Ishikawa (cell line): ENCODE results near the gene GRIP2.
A peak's percentile ranks its signal among the peaks of the same experiment; 100 is the strongest.

ENCODE experiments used
- CEBPB ChIP-seq: IDR thresholded peaks from 2 replicates; pipeline ENCODE4 v1.6.1; 2012
- CREB1 ChIP-seq: IDR thresholded peaks from 2 replicates; pipeline ENCODE4 v1.6.1; 2012; ENCODE audit warnings: low read depth
- EP300 ChIP-seq: IDR thresholded peaks from 2 replicates; pipeline ENCODE4 v1.6.1; 2012; ENCODE audit warnings: borderline replicate concordance
- NFIC ChIP-seq: IDR thresholded peaks from 2 replicates; pipeline ENCODE4 v1.6.1; 2012
- RAD21 ChIP-seq: IDR thresholded peaks from 2 replicates; pipeline ENCODE4 v1.6.1; 2012; ENCODE audit warnings: low read depth
- TCF12 ChIP-seq: IDR thresholded peaks from 2 replicates; pipeline ENCODE4 v1.6.1; 2012; ENCODE audit warnings: low read depth
- TF ChIP-seq, protein P1 (sequence below): IDR thresholded peaks from 2 replicates; pipeline ENCODE4 v1.6.1; 2012; ENCODE audit warnings: low read depth, mild to moderate bottlenecking
- TF ChIP-seq, protein P2 (sequence below): IDR thresholded peaks from 2 replicates; pipeline ENCODE4 v1.6.1; 2012

DNA sequence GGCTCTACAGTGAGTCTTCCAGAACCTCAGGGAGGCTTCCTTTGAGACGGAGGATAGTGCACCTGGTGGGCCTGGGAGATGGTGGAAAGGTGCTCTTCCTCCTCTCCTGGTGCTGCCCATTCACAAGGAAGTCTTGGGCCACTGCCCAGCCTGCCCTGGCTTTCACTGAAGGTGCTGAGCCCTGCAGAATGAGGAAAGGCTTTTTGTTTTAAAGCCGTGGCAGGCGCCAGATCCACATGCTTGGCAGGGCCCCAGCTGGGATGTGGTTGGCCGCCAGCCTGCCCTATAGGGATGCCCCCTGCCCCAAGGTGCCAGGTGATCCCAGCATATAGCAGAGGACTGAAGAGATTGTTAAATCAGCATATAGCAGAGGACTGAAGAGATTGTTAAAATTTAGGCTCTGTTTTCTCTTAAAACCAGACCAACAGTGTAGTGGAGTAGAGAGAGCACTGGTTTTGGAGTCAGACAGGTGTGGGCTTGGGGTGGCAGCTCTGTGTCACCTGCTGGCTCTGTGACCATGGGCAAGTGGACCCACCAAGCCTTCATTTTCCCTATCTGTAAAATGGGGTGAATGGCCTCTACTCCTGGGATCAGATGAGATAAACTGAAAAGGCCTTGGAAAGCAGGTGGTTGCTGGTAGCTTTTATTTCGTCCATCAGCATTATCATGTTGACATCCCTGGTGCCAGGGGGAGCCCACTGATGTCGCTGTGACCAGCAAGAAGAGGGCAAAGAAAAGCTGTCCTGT is 84.4 kb downstream of the GRIP2 start:
- TF ChIP-seq, protein P1, sequence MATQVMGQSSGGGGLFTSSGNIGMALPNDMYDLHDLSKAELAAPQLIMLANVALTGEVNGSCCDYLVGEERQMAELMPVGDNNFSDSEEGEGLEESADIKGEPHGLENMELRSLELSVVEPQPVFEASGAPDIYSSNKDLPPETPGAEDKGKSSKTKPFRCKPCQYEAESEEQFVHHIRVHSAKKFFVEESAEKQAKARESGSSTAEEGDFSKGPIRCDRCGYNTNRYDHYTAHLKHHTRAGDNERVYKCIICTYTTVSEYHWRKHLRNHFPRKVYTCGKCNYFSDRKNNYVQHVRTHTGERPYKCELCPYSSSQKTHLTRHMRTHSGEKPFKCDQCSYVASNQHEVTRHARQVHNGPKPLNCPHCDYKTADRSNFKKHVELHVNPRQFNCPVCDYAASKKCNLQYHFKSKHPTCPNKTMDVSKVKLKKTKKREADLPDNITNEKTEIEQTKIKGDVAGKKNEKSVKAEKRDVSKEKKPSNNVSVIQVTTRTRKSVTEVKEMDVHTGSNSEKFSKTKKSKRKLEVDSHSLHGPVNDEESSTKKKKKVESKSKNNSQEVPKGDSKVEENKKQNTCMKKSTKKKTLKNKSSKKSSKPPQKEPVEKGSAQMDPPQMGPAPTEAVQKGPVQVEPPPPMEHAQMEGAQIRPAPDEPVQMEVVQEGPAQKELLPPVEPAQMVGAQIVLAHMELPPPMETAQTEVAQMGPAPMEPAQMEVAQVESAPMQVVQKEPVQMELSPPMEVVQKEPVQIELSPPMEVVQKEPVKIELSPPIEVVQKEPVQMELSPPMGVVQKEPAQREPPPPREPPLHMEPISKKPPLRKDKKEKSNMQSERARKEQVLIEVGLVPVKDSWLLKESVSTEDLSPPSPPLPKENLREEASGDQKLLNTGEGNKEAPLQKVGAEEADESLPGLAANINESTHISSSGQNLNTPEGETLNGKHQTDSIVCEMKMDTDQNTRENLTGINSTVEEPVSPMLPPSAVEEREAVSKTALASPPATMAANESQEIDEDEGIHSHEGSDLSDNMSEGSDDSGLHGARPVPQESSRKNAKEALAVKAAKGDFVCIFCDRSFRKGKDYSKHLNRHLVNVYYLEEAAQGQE, result no peak
- TF ChIP-seq RAD21, result no peak
- TF ChIP-seq CREB1, result no peak
- no peak for TF ChIP-seq CEBPB
- TF ChIP-seq TCF12, result peak; percentile 66
- TF ChIP-seq NFIC, result peak; percentile 84
- no peak for TF ChIP-seq EP300
- TF ChIP-seq, protein P2, sequence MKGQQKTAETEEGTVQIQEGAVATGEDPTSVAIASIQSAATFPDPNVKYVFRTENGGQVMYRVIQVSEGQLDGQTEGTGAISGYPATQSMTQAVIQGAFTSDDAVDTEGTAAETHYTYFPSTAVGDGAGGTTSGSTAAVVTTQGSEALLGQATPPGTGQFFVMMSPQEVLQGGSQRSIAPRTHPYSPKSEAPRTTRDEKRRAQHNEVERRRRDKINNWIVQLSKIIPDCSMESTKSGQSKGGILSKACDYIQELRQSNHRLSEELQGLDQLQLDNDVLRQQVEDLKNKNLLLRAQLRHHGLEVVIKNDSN, result no peak
